Activated CD4-positive, alpha-beta T cell treated with anti-CD3 and anti-CD28 coated beads for 48 hours (primary cell): ENCODE measurements around the gene RNFT1.
"Not testable (repeated sequence)": the region's sequence is repeated elsewhere in the genome, so short reads cannot be mapped to it uniquely, and the experiment has no call there.

Experiments used
- DNase-seq: peaks from one replicate; pipeline ENCODE4 v3.0.0-alpha.2; 2020

The RNFT1 gene

DNA sequence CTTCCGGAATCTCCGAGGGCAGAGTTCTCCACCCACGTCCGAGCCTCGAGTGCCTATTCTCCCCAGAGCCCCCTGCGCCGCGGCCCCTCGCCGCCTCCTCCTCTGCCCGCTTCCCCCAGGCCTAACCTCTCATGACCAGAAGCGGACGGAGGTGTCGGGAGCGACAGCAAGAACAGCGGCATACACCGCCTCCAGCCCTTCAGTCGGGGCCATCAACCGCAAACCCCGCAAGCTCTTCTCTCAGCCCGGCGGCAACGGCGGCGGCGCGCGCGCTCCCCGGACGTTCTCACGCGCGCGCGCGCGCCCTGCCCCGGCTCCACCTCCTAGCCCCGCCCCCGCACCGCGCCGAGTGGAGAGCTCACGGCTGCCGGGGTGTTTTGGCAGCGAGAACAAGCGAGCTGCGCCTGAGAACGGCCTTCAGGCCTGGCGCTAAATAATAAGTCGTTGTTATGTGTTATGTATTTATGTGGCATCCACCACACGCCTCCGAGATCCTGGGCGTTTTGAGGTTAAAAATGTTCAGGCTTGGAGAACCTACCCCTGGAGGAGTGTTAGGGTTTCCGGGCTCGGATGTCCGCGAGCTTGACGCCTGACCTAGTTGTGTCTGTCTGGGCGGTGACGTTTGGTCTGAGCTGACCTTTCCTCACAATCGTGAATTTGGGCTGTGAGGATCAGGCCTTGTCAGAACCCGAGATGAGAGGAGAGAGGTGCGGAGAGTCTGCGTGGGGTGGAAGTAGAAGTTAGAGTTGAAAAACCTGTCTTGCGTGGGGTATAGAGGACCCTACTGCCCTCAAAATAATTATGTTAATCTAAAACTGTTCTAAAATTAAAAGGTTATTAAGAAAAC is at the start of gene RNFT1:
Gene RNFT1, minus strand, starts transcription at position 259 of the 847 bp plus-strand sequence. Its CDS starts 77 bp downstream, at position 182.
- DNase-seq, result peak; percentile 97

GRCh38 chr17:60009326-60009725 is 44.8 kb upstream of the RNFT1 start:
- not testable (repeated sequence) for DNase-seq

- DNase-seq, result not testable (repeated sequence)
Measured at GRCh38 chr17:60008377-60008776, 43.8 kb upstream of the RNFT1 start.

- no peak for DNase-seq
Measured at GRCh38 chr17:60006160-60006559, 41.6 kb upstream of the RNFT1 start.

- DNase-seq, result not testable (repeated sequence)
Measured at GRCh38 chr17:60004561-60004960, 40.0 kb upstream of the RNFT1 start.

GRCh38 chr17:60002405-60002804 is 37.9 kb upstream of the RNFT1 start:
- not testable (repeated sequence) for DNase-seq

GRCh38 chr17:59996608-59997007 is 32.1 kb upstream of the RNFT1 start:
- DNase-seq, result not testable (repeated sequence)

GRCh38 chr17:59975166-59975565 is 10.6 kb upstream of the RNFT1 start:
- not testable (repeated sequence) for DNase-seq

- DNase-seq, result not testable (repeated sequence)
Measured at GRCh38 chr17:59973483-59973882, 8.9 kb upstream of the RNFT1 start.

DNA sequence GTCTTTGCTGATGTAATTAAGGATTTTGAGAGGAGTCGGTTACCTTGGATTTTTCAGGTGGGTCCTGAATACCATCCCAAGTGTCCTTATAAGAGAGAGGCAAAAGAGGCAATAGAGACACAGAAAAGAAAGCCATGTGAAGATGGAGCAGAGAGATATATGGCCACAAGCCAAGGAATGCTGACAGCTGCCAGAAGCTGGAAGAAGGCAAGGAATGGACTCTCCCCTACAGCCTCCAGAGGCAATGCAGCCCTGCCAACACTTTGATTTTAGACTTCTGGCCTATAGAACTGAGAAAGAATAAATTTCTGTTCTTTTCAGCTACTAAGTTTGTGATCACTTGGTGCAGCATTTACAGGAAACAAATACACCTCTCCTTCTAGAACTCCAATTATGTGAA is 8.2 kb upstream of the RNFT1 start:
- no peak for DNase-seq

DNA sequence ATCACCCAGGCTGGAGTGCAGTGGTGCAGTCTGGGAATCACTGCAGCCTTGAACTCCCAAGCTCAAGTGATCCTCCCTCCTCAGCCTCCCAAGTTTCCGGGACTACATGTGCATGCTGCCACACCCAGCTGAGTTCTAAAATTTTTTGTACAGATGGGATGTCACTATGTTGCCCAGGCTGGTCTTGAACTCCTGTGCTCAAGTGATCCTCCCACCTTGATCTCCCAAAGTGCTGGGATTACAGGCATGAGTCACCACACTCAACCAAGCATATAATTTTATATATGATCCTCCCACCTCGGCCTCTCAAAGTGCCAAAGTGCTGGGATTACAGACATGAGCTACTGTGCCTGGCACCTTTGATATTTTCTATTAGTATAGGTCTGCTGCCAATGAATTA is 7.2 kb upstream of the RNFT1 start:
- DNase-seq, result not testable (repeated sequence)

DNA sequence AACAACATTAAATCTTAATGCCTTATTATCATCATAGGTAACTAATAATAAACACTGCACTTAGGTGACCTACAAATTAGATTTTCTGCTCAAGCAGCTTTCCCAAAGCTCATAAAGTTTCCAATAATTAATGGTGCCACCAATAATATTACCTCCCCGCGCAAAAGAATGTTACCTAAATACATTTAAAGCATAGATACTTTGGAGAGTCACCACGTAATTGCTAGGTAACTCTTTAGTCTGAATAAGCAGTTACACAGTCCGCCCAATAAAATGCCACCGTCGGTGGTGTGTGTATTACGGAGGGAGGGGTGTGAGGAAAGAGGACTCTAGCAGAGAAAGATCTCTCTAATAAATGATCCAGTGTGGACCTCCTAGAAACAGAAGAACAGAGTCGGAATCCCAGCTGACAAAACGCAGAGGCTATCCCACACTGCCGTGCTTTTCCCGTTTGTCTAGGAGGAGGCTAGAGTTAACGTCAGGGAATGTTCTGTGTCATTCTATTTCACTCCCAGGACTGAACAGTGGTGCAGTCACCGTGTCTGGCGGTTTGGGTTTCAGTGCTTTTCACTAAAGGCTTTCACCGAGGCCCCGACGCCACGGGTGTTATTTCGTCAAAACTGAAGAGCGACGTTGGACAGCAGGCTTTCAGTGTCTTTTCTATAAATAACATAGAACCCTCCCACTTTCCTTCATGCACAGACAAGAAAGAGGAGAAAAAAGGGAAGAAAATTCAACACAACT is 630 bp downstream of the RNFT1 start:
- DNase-seq, result peak; percentile 67

- DNase-seq, result no peak
Measured at GRCh38 chr17:59962739-59963318, 1.7 kb downstream of the RNFT1 start.

- not testable (repeated sequence) for DNase-seq
Measured at GRCh38 chr17:59959574-59959973, 5.0 kb downstream of the RNFT1 start.

- no peak for DNase-seq
Measured at GRCh38 chr17:59954856-59955255, 9.7 kb downstream of the RNFT1 start.

DNA sequence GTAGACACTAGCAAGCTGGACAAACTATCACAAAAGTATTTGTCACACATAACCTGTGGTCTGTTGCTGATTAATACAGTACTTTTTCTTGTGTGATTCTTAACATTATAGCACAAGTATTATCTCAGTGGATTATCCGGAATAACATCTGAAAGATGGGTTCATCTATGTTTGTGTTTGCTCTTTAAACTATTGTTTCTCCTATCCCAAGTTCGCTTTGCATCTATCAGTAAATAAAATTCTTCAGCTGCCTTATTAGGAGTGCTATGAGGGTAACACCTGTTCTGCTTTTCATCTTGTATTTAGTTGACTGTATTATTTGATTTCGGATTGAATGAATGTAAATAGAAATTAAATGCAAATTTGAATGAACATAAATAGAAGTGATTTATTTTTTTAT is 14.5 kb downstream of the RNFT1 start:
- no peak for DNase-seq

GRCh38 chr17:59947310-59947709 is 17.2 kb downstream of the RNFT1 start:
- DNase-seq, result peak; percentile 25

- DNase-seq, result not testable (repeated sequence)
Measured at GRCh38 chr17:59946433-59946832, 18.1 kb downstream of the RNFT1 start.

DNA sequence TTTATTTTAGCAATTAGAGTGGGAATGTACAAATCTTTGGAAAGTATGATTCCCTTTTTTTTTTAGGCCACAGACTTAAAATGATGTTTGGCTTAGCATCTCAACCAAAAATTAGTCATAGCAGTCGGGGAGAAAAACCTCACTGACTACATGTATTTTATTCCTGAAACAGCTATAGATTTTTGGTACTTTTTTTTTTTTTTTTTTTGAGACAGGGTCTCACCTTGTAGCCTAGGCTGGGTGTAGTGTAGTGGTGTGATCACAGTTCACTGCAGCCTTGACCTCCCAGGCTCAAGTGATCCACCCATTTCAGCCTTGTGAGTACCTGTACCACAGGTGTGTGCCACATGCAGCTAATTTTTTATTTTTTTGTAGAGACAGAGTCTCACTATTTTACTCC is 23.4 kb downstream of the RNFT1 start:
- no peak for DNase-seq

- DNase-seq, result peak; percentile 45
Measured at GRCh38 chr17:59940697-59941096, 23.8 kb downstream of the RNFT1 start.

DNA sequence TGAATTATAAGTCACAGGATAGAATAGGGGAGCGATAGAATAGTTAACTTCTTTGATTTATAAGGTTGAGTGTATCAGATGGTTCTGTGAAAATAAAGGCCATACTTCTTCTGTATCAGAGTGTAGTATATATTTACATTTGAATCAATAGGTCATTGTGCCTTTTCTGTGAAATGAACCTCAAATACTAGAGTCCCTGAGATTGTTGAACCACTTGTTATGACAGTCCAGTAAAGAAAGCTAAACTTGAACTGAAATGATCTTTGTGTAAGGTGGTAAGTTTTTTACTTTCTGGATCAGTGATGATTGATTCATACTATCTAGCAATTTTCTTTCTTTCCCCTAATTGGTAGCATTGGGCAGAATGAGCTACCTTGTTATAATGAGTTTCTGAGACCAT is 31.2 kb downstream of the RNFT1 start:
- DNase-seq, result not testable (repeated sequence)

DNA sequence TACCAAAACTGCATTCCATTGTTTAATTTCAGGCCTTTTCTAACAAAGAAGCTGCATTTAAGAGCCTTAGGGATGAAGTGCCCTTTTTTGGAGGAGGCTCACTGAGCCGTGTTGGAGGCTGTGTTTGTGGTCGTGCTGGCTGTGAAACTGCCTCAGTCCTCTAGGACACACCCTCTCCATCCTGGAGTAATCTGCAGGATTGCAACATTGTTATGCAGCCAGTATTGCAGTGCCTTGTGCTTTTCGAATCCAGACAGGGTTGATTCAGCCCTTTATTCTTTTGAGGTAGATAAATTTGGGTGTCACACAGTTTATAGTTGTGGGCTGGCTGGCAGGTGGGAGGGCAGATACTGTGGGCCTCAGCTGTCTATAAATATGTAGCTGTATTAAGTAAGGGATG is 33.8 kb downstream of the RNFT1 start:
- DNase-seq, result not testable (repeated sequence)

DNA sequence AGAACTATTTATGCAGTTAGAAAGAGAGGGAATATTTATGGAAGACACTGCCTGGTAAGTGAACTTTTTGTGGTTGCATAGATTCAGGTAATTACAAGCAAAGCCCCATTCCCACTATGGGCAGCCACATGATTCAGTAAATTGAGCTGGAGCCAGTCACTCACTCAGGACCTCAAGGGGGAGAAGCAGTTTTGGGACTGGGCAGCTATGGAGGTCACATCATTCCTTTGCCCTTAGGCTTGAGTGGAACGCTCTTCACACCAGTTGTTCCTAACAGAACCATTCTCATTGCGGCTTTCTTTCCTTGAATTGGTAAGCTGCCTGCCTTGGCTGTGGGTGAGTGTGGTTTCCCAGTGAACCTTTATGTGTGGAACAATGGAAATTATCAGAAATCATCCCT is 34.4 kb downstream of the RNFT1 start:
- not testable (repeated sequence) for DNase-seq

GRCh38 chr17:59920637-59921036 is 43.9 kb downstream of the RNFT1 start:
- not testable (repeated sequence) for DNase-seq
